Vagina (tissue), 2 donors: ENCODE data around the gene HID1.

ENCODE experiments used
- CTCF ChIP-seq, 3 experiments: fragments of 450-650 bp in 2 of 3; fragments of 200-600 bp in 1 of 3; sonication (generic) in 1 of 3; IDR thresholded peaks; one replicate each; pipeline ENCODE4 v1.5.1; 2017 to 2019; ENCODE audit warnings: antibody characterized with exemption in 3 of 3, mild to moderate bottlenecking in 2 of 3, moderate library complexity in 2 of 3
- POLR2A ChIP-seq, 2 donors: fragments of 450-650 bp; IDR thresholded peaks; one replicate each; pipeline ENCODE4 v1.6.1; 2017; ENCODE audit warnings: antibody characterized with exemption in 2 of 2, mild to moderate bottlenecking in 2 of 2, moderate library complexity in 2 of 2
- POLR2AphosphoS5 ChIP-seq, 2 donors: sonication (generic); formaldehyde crosslinking; IDR thresholded peaks; one replicate each; pipeline ENCODE4 v1.9.0; 2017; ENCODE audit warnings: antibody characterized with exemption in 2 of 2, mild to moderate bottlenecking in 2 of 2, low read depth in 1 of 2; ENCODE audit not compliant: insufficient read depth in 1 of 2

DNA sequence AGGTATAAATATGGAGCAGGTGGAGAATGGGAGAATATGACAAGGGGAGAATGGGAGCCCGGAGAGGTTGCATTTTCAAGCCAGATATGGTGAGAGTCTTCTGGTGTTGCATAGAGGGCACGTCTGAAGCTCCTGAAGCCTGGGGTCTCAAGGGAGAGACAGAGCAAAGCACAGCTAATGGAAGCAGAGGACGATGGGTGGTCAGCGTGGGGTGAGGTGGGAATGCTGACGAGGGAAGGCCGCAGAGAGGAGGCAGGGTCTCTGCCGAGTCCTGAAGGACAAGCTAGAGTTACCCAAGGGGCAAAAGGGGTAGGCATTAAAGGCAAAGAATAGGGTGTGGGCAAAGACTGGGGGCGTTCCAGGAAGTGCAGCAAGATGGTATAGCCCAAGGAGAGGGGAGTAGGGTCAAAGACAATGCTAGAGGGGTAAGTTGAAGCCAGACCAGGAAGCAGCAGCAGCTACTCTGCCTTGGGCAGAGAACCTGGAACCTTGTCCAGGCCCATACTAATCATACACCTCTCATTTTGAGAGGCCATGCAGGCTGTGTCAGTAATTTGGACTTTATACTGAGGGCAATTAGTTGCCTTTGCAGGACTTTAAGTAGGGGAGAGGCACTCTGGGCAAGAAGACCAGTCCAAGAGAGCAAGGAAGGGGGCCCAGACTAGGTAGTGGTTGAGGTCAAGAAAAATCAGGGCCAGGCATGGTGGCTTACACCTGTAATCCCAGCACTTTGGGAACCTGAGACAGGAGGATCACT lies 34.2 kb downstream of the HID1 start:
- TF ChIP-seq POLR2A (IDR thresholded peaks at IDR 0.05): no peak
- TF ChIP-seq CTCF (IDR thresholded peaks at IDR 0.05): no peak
- no peak for TF ChIP-seq POLR2AphosphoS5 (IDR thresholded peaks at IDR 0.05; ENCODE audit: insufficient read depth in 1 of 2, low read depth in 1 of 2)
